ENCODE measurements around the gene ACBD7. TPM values are rescaled to one million over a fixed set of nuclear protein-coding genes. Genes with fewer than 3 reads are reported as not detected.

ACBD7 gene
- total and polyA plus RNA-seq, 9 of the 15 experiments (the other 6 are each of a cell fraction or from before 2014, with no cell fraction given) = 0.21 to 3.2 (median 0.84) TPM

DNA sequence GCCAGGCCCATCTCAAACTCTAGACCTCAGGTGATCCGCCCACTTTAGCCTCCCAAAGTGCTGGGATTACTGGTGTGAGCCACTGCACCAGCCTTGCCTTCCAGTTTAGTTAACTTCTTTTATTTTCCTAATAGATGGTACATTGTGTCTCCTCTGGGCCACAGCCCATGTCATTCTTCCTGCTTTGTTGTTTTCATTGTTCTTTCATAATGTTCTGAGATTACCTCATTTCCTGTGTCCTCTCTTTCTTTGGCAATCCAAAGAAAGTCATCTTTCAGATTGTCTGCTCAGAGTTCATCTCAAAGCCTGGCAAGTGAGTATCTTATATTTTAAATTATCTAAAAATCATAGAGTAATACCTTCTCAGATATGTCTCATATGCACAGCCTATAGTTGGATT lies 44.9 kb downstream of the ACBD7 start, which contains the start of gene OLAH (continued):
- TF ChIP-seq ZBTB33 (CRISPR knock-in tag; IDR thresholded peaks at IDR 0.05) (no peak), RFX7 (CRISPR knock-in tag; IDR thresholded peaks at IDR 0.05) (no peak), SIRT6 (IDR thresholded peaks at IDR 0.05; ENCODE audit: low read depth, low read length) (no peak), ELF4 (CRISPR knock-in tag; IDR thresholded peaks at IDR 0.05) (no peak), ZNF384 (IDR thresholded peaks at IDR 0.05; ENCODE audit: low read depth, low read length) (no peak), SAFB (IDR thresholded peaks at IDR 0.05; ENCODE audit: borderline replicate concordance, low read depth, low read length) (no peak)
- TF ChIP-seq, protein P1, sequence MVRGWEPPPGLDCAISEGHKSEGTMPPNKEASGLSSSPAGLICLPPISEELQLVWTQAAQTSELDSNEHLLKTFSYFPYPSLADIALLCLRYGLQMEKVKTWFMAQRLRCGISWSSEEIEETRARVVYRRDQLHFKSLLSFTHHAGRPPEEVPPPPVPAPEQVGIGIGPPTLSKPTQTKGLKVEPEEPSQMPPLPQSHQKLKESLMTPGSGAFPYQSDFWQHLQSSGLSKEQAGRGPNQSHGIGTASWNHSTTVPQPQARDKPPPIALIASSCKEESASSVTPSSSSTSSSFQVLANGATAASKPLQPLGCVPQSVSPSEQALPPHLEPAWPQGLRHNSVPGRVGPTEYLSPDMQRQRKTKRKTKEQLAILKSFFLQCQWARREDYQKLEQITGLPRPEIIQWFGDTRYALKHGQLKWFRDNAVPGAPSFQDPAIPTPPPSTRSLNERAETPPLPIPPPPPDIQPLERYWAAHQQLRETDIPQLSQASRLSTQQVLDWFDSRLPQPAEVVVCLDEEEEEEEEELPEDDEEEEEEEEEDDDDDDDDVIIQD (CRISPR knock-in tag; IDR thresholded peaks at IDR 0.05) = no peak

GRCh38 chr10:15038416-15038815 lies 50.2 kb downstream of the ACBD7 start:
- intact Hi-C loops (cut with micrococcal nuclease) = no loop called here
- POLR2A ChIA-PET = interaction anchor here (0.5 kb wide), 1 partner anchor 181 kb away, joined by 3 read pairs; no protein-coding TSS in a partner anchor

More at GRCh38 chr10:15038416-15038815, 50.2 kb downstream of the ACBD7 start:
- BruUV-seq (replicated peaks) = no TSS peak
- FAIRE-seq = no peak
- H3K27me3 ChIP-seq (ENCODE audit: control insufficient read depth in 2 of 2, insufficient read depth in 2 of 2, low read length in 2 of 2) = no peaks in the 10 kb centered on the region; a peak in 1 of 5 replicates
- H3K9ac ChIP-seq (ENCODE audit: insufficient read depth in 1 of 2, low read depth in 2 of 2, low read length in 2 of 2) = no peak overlapping the region
- H3K36me3 ChIP-seq (ENCODE audit: control insufficient read depth, insufficient read depth, low read length) = no peaks in the 10 kb centered on the region
- no peak overlapping the region for H3K4me3 ChIP-seq
- no peaks in the 10 kb centered on the region for H4K20me1 ChIP-seq (replicated peaks; ENCODE audit: control insufficient read depth, insufficient read depth, low read length)
- no peaks in the 10 kb centered on the region for H3K79me2 ChIP-seq (ENCODE audit: control insufficient read depth, insufficient read depth, low read length)
- H3K27ac ChIP-seq (ENCODE audit: extremely low read depth, low read depth, low read length) = no peak overlapping the region
- H2AFZ ChIP-seq (ENCODE audit: low read depth, low read length) = no peak overlapping the region
- DNase-seq (ENCODE audit: extremely low read depth in 1 of 4, low spot score in 3 of 4) = no peak
- ATAC-seq = no peak
- H3K4me2 ChIP-seq (ENCODE audit: insufficient read depth, low read length) = no peak overlapping the region
- H3K9me3 ChIP-seq (replicated peaks; ENCODE audit: control insufficient read depth, insufficient read depth, low read depth, low read length) = no peaks in the 10 kb centered on the region
- in situ Hi-C loops (cut with MboI) = no loop called here
- peaks cover 0 to 10% of the 10 kb centered on the region in 2 experiments; a peak in 4 of 5 replicates for H3K4me1 ChIP-seq (replicated peaks in 1 of 2; ENCODE audit: control insufficient read depth in 2 of 2, insufficient read depth in 2 of 2, low read length in 2 of 2)
- H3K9me1 ChIP-seq (ENCODE audit: control insufficient read depth, insufficient read depth, low read length) = no peaks in the 10 kb centered on the region
- 14% methylated on average over 10 of the region's 10 CpGs for WGBS (ENCODE audit: insufficient coverage, low coverage, missing lambda C conversion rate)
- TF ChIP-seq TAF9B (IDR thresholded peaks at IDR 0.05; ENCODE audit: partially characterized antibody) = no peak
- TF ChIP-seq, protein P2, sequence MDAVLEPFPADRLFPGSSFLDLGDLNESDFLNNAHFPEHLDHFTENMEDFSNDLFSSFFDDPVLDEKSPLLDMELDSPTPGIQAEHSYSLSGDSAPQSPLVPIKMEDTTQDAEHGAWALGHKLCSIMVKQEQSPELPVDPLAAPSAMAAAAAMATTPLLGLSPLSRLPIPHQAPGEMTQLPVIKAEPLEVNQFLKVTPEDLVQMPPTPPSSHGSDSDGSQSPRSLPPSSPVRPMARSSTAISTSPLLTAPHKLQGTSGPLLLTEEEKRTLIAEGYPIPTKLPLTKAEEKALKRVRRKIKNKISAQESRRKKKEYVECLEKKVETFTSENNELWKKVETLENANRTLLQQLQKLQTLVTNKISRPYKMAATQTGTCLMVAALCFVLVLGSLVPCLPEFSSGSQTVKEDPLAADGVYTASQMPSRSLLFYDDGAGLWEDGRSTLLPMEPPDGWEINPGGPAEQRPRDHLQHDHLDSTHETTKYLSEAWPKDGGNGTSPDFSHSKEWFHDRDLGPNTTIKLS (IDR thresholded peaks at IDR 0.05; ENCODE audit: borderline replicate concordance, low read depth) = no peak
- TF ChIP-seq RFX5 (IDR thresholded peaks at IDR 0.05; ENCODE audit: low read depth, low read length) = no peak
- no peak for TF ChIP-seq KAT2B (IDR thresholded peaks at IDR 0.05; ENCODE audit: low read depth, low read length)
- peak; percentile 85; the same call in 1 of the 2 replicates for TF ChIP-seq ZNF431 (CRISPR knock-in tag; IDR thresholded peaks at IDR 0.05)
- TF ChIP-seq RBBP5 (IDR thresholded peaks at IDR 0.05; ENCODE audit: borderline replicate concordance, insufficient read depth, low read length, poor library complexity, severe bottlenecking) = no peak
- TF ChIP-seq, protein P3, sequence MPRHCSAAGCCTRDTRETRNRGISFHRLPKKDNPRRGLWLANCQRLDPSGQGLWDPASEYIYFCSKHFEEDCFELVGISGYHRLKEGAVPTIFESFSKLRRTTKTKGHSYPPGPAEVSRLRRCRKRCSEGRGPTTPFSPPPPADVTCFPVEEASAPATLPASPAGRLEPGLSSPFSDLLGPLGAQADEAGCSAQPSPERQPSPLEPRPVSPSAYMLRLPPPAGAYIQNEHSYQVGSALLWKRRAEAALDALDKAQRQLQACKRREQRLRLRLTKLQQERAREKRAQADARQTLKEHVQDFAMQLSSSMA (CRISPR knock-in tag; IDR thresholded peaks at IDR 0.05) = no peak
- CTCF ChIA-PET (ENCODE audit: low intra/inter-chr PET ratio) = no interaction called here
